Fibroblast of upper back skin (primary cell): Measurements from ENCODE around the gene RAP1GAP2.

ENCODE experiments used
- DNase-seq: peaks from one replicate; pipeline ENCODE4 v3.0.0-alpha.2; 2013

RAP1GAP2 gene

DNA sequence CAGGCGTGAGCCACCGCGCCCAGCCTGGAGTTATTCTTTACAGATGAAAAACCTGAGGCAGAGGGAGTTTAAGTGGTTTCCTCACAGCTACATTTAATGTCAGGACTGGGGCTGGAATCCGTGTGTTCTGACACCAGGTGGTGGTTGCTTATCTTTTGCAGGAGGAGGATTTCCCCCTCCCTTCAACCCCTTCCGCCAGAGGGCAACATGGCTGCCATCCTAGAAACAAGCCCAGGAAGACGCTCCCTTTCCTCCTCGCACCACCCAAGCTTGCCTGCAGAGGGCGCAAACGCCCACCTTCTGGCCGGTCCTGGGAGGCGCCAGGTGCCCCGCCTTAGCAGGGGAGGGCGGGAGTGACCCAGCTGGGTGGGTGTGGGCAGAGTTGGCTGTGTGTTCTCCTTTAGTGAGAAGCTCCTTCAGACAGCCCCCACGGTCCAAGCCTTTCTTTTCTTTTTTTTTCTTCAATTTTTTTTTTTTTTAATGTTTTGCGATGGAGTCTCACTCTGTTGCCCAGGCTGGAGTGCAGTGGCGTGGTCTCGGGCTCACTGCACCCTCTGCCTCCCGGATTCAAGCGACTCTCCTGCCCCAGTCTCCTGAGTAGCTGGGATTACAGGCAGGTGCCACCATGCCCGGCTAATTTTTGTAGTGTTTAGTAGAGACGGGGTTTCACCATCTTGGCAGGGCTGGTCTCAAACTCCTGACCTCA is 9.9 kb upstream of the RAP1GAP2 start:
- DNase-seq, result peak; percentile 74

DNA sequence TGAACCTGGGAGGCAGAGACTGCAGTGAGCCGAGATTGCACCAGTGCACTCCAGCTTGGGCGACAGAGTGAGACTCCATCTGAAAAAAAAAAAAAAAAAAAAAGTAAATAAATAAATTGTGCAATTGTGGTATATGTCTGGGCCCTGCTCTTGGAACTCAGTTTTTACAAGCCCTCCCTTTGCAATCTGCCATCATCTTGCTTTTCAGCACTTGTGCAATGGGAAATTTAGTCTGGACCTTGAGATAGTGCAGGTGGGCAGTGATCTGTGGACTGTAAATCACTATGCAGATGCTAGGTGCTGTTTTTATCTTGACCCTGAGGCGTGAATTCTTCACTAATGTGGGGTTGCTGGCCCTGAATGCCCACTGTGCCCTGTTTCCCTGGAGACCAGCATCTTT is 6.5 kb upstream of the RAP1GAP2 start:
- no peak for DNase-seq

DNA sequence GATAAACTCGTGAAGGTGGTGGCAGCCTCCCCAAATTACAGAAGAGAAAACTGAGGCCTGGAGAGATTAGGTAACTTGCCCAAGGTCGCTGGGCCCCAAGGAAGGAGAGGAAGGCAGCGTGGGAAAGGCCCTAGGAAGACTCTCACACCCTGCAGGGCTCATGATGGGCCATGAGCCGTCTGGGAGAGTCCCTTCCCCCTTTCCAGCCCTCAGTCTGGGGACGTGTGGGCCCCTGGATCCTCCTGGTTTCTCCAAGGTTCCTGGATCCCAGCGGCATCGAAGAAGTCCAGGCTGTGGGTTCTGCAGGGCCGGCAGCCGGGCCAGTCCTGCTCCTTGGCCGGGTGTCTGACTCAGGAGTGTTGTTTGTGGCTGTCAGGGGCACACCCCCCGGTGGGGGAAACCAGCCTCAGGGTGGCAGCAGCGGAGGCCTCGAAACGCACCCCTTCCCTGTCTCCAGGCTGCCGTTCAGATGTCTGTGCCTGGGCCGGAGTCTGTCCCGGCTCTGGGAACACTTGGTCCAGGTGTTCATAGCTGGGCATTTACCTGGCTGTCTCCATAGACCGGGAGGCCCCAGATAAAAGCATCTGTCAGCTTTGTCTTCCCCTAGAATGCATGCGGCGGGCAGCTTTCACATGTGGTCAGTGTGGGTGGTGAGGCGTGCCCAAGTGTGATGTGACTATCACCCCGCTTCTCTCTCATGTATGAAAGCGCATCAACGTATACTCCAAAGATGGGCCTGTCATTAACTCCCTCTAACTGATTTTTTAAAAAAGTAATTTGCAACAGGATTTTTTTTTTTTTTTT is 3.7 kb upstream of the RAP1GAP2 start:
- DNase-seq, result no peak

DNA sequence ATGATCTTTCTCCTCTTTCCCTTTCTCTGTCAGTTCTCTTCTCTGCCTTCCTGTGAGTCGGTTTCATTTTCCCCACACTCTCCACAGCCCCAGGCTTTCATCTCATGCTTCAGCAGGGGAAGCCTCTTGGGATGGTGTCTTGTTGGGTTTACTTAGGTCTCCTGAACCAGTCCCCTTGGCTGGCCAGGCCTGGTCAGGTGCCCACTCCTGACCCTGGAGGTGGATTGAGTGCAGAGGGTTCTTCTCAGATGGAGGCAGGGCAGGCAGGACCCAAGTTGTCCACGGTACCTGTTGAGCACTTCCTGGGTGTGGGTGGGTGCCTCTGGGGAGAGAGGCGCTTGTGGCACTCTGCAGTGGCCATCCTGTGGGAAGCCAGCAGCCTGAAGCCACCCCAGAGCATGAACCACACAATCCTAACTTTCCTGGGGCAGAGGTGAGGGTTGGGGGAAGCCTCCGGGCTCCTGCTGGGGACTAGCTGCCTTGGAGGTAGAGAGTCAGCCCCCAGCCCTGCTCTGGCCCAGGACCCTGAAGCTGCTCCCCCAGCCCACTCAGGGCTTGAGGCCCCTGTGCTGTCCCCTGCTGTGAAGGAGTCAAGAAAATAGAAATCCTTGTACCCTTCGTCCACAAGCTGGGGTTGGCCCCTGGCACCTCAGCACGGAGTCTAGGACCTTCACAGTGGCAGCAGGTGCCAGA is 2.0 kb upstream of the RAP1GAP2 start:
- no peak for DNase-seq

GRCh38 chr17:2795441-2796163 is 636 bp upstream of the RAP1GAP2 start:
- no peak for DNase-seq

- no peak for DNase-seq
These were observed 988 bp downstream of the RAP1GAP2 start for GRCh38 chr17:2797226-2797625.

GRCh38 chr17:2797637-2798036 is 1.4 kb downstream of the RAP1GAP2 start:
- DNase-seq, result no peak

GRCh38 chr17:2798188-2798587 is 1.9 kb downstream of the RAP1GAP2 start:
- no peak for DNase-seq

GRCh38 chr17:2798678-2799077 is 2.4 kb downstream of the RAP1GAP2 start:
- no peak for DNase-seq

DNA sequence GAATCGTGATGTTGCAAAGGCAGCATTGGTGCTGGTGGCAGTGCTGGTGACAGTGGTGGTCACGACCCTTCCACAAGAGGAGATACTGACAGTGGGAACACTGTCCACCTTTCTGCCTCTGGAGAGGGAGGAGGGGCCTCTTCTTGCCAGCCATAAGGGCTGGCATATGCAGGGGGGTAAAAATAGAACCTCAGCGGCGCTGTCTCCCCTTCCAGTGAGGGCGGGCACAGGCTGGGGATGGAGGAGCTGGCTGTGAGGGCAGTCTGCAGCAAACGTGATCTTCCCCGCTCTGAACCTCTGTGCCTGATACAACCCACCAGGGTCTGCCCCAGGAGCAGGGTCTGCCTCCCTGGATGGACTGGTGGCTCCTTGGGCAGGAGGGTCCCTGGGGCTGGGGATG is 3.4 kb downstream of the RAP1GAP2 start:
- no peak for DNase-seq

DNA sequence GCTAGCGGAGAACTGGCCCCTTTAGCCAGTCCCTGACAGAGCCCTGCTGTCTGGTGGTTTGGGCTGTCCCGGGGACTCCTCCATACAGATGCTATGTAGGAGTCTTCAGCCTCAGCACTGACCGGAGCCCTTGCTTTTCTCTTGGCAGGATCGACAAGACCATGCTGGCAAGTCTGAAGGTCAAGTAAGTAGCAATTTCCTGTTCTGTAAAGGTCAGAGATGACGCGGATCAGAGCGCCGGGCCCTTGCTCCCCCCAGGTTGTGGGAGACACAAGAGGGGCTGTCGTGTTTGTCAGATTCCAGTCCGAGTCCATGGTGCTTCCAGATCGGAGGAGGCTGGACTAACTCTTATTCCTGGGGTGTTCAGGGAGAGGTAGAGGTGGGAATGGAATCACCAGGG is 4.1 kb downstream of the RAP1GAP2 start:
- DNase-seq, result no peak

- no peak for DNase-seq
These were observed 5.6 kb downstream of the RAP1GAP2 start for GRCh38 chr17:2801841-2802240.

- DNase-seq, result no peak
These were observed 6.3 kb downstream of the RAP1GAP2 start for GRCh38 chr17:2802574-2802973.

DNA sequence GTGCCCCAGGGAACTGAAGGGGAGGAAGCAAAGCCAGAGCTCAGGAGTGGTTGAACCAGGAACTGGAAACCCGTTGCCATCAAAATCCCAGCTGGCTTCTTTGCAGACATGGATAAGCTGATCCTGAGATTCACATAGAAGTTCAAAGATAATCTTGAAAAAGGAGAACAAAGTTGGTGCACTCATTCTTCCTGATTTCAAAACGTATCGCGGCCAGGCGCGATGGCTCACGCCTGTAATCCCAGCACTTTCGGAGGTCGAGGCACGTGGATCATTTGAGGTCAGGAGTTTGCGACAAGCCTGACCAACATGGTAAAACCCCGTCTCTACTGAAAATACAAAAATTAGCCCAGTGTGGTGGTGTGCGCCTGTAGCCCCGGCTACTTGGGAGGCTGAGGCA is 7.1 kb downstream of the RAP1GAP2 start:
- DNase-seq, result no peak

GRCh38 chr17:2803971-2804370 is 7.7 kb downstream of the RAP1GAP2 start:
- DNase-seq, result no peak

GRCh38 chr17:2804912-2805311 is 8.7 kb downstream of the RAP1GAP2 start:
- DNase-seq, result no peak

GRCh38 chr17:2805961-2806360 is 9.7 kb downstream of the RAP1GAP2 start:
- no peak for DNase-seq

- DNase-seq, result no peak
These were observed 12.4 kb downstream of the RAP1GAP2 start for GRCh38 chr17:2808367-2809335.

DNA sequence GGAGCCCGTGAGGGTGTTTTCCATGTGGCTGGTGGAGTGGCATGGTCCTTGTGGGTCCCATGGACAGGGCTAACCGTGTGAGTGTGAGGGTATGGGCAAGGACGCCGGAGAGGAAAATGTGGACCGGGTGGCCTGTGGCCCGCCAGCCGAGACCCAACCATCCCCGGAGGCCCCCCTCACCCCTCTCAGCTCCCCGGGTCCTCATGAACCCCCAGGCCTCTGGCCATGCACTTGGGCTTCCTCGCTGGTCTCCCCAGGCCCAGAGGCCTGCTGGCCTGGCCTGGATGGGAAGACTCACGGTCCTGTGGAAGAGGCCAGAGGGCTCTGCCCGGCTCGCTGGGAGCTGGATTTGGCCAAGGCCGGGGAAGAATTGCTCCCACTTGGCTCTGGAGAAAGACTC is 13.1 kb downstream of the RAP1GAP2 start:
- DNase-seq, result no peak

DNA sequence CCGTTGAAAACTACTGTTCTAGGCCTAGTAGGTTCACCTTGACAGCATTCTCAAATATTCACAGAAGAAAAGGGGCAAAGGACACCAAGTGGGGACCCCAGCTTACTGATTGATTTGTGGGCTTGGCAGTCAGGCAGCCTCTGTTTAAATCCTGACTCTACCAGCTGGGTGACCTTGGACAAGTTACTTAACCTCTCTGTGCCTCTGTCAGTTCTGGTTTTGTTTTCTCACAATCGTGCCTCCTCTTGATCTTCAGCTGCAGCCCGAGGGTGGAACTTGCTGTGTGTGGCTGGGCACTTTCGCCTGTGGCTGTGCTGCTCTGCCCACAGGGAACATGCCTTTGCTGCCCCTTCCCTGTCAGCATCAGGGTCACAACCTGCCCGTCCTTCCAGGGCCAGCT is 17.8 kb downstream of the RAP1GAP2 start:
- no peak for DNase-seq

DNA sequence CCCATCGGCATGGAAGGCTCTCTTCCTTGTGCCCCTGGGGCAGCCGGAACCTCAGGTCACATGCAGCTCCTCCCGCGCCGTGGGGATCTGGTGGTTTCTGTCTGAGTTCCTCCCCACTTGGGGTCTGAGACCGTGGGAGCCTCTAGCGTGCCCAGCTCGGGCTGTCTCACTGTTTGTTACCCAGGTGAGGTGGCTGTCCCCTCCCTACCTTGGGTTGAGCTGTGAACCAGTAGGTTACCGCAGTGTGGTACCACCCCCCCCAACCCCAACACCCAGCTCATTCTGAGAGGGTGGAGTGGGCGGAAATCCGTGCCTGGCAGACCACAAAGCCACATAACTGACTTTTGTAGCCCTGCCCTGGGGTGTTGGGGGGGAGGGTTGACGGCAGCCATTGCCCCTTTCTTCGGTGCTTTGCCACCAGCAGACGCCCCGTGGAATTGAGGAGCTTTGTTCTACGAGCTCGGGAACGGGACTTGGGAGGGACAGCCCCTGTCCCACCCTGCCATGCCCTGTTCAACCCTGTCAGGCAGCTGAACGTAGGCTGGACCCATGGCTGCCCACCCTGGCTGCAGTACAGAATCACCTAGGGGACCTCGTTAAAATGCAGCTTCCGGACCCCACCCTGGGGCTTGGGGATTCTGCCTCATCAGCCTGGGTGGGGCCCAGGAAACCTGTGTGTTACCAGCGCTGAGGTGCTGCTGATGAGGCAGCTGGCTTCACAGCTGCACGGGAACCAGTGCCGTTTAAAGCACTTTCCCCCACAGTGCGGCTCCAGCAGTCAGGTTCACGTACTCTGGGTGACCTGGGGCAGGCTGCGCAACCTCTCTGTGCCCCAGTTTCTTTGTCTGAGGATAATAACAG is 18.5 kb downstream of the RAP1GAP2 start:
- DNase-seq, result no peak
